Smooth muscle cell (in vitro differentiated cells): ENCODE results near the gene DPYSL5. TPM values are rescaled to one million over a fixed set of nuclear protein-coding genes. Genes with fewer than 3 reads are reported as not detected.

ENCODE experiments used
- DNase-seq: peaks from one replicate; lab custom pipeline; 2025; ENCODE audit not compliant: unreplicated experiment; lab: John Stamatoyannopoulos, UW
- H2AFZ ChIP-seq: fragments of 200-600 bp; sonication (generic); 2 replicates; pipeline ENCODE4 v1.6.0; 2016; ENCODE audit warnings: antibody characterized with exemption, low read depth, mild to moderate bottlenecking
- H3F3A ChIP-seq: fragments of 200-600 bp; sonication (generic); 2 replicates; pipeline ENCODE4 v1.6.0; 2017; ENCODE audit warnings: antibody characterized with exemption, low read depth
- H3K27ac ChIP-seq: fragments of 200-600 bp; sonication (generic); 2 replicates; pipeline ENCODE4 v1.5.1; 2016; ENCODE audit warnings: low read depth, mild to moderate bottlenecking
- H3K27me3 ChIP-seq: fragments of 200-600 bp; sonication (generic); 2 replicates; pipeline ENCODE4 v1.6.1; 2016; ENCODE audit warnings: low read depth, mild to moderate bottlenecking
- H3K36me3 ChIP-seq: fragments of 200-600 bp; sonication (generic); 2 replicates; pipeline ENCODE4 v1.5.1; 2016; ENCODE audit warnings: low read depth
- H3K4me1 ChIP-seq: fragments of 200-600 bp; sonication (generic); 2 replicates; pipeline ENCODE4 v1.5.1; 2016; ENCODE audit warnings: low read depth
- H3K4me2 ChIP-seq: fragments of 200-600 bp; sonication (generic); 2 replicates; pipeline ENCODE4 v1.6.0; 2016; ENCODE audit warnings: mild to moderate bottlenecking
- H3K4me3 ChIP-seq: fragments of 200-600 bp; sonication (generic); 2 replicates; pipeline ENCODE4 v1.5.1; 2016; ENCODE audit warnings: mild to moderate bottlenecking
- H3K79me2 ChIP-seq: fragments of 200-600 bp; sonication (generic); 2 replicates; pipeline ENCODE4 v1.6.0; 2016; ENCODE audit warnings: low read depth, mild to moderate bottlenecking
- H3K9ac ChIP-seq: fragments of 200-600 bp; sonication (generic); 2 replicates; pipeline ENCODE4 v1.6.0; 2016; ENCODE audit warnings: low read depth
- H3K9me3 ChIP-seq: fragments of 200-600 bp; sonication (generic); replicated peaks from 2 replicates; pipeline ENCODE4 v1.5.1; 2016; ENCODE audit warnings: low read depth
- H4K20me1 ChIP-seq: fragments of 200-600 bp; sonication (generic); 2 replicates; pipeline ENCODE4 v1.6.0; 2016; ENCODE audit warnings: low read depth
- CTCF ChIP-seq: fragments of 200-600 bp; sonication (generic); IDR thresholded peaks from 2 replicates; pipeline ENCODE4 v1.5.1; 2017; ENCODE audit warnings: borderline replicate concordance, mild to moderate bottlenecking, antibody characterized with exemption; ENCODE audit not compliant: insufficient read depth, poor library complexity, severe bottlenecking
- WGBS: methylation state at CpG from one replicate; pipeline ENCODE4 v1.1.7; 2016; ENCODE audit warnings: low lambda C conversion rate; 5-methylcytosine and 5-hydroxymethylcytosine counted together
- polyA plus RNA-seq: library from polyadenylated mRNA; unstranded; fragments of >200 nt; fragmentation: Nextera tagmentation; extraction: Ambion mirVana; gene quantifications from 2 replicates; pipeline ENCODE4 v1.2.1, GENCODE V29; 2016
- total RNA-seq: library from RNA; depleted of rRNA; stranded (reverse); fragments of >200 nt; gene quantifications from 2 replicates; pipeline ENCODE4 v1.2.3, GENCODE V29; 2014

DPYSL5 gene
- total and polyA plus RNA-seq, 2 experiments from 2014 or later: 0.40 TPM; not detected in 1

GRCh38 chr2:26886736-26887135 is 38.8 kb downstream of the DPYSL5 start:
- Histone ChIP-seq H3K27me3 (peaks cover 10% of the 10 kb centered on the region), H3F3A (no peaks in the 10 kb centered on the region), H3K27ac (no peak overlapping the region), H3K79me2 (no peaks in the 10 kb centered on the region), H3K9ac (no peak overlapping the region), H3K4me2 (no peak overlapping the region), H4K20me1 (no peaks in the 10 kb centered on the region), H2AFZ (no peak overlapping the region), H3K4me1 (no peaks in the 10 kb centered on the region), H3K36me3 (no peaks in the 10 kb centered on the region), H3K9me3 (no peaks in the 10 kb centered on the region), H3K4me3 (no peak overlapping the region)
- DNase-seq: no peak
- WGBS: 94% methylated on average over 2 of the region's 2 CpGs
- TF ChIP-seq CTCF: no peak

DNA sequence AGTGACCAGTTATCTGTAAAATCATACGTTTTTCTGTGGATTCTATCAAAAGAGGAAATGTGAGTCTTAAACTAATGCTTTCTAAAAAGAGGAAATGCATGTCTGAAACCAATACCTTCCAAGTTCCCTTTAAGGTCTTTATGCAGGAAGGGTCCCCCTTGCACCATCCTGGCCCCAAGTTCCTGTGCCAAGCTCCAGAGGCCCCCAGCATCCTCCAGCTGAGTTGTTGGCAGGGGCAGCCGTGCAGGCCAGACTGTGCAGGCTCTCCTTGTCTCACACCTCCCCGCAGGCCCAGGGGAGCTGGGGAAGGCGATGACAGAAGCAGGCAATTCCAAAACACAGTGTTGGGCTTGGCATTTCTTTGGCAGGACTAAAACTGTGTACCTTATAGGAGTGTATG is 39.2 kb downstream of the DPYSL5 start:
- DNase-seq: no peak
- no peaks in the 10 kb centered on the region for H3K36me3 ChIP-seq
- no peaks in the 10 kb centered on the region for H3K9me3 ChIP-seq
- H4K20me1 ChIP-seq: no peaks in the 10 kb centered on the region
- H3F3A ChIP-seq: no peaks in the 10 kb centered on the region
- H3K4me1 ChIP-seq: no peaks in the 10 kb centered on the region
- H3K79me2 ChIP-seq: no peaks in the 10 kb centered on the region
- no peak for TF ChIP-seq CTCF
- H3K27ac ChIP-seq: no peak overlapping the region
- H3K27me3 ChIP-seq: peaks cover 10% of the 10 kb centered on the region
- no peak overlapping the region for H2AFZ ChIP-seq
- H3K4me2 ChIP-seq: no peak overlapping the region
- H3K9ac ChIP-seq: no peak overlapping the region
- WGBS: 90% methylated on average over 4 of the region's 4 CpGs
- no peak overlapping the region for H3K4me3 ChIP-seq

GRCh38 chr2:26889796-26890195 is 41.9 kb downstream of the DPYSL5 start:
- Histone ChIP-seq H3K27ac (no peak overlapping the region), H3K4me3 (no peak overlapping the region), H4K20me1 (no peaks in the 10 kb centered on the region), H3K9me3 (no peaks in the 10 kb centered on the region), H3F3A (no peaks in the 10 kb centered on the region), H3K4me1 (no peaks in the 10 kb centered on the region), H3K9ac (no peak overlapping the region), H3K36me3 (no peaks in the 10 kb centered on the region), H3K4me2 (no peak overlapping the region), H3K79me2 (no peaks in the 10 kb centered on the region), H2AFZ (no peak overlapping the region), H3K27me3 (peaks cover 10% of the 10 kb centered on the region)
- WGBS: 93% methylated on average over 4 of the region's 4 CpGs
- no peak for DNase-seq
- no peak for TF ChIP-seq CTCF

GRCh38 chr2:26890341-26891000 is 42.5 kb downstream of the DPYSL5 start:
- DNase-seq: no peak
- no peaks in the 10 kb centered on the region for H3K4me1 ChIP-seq
- no peaks in the 10 kb centered on the region for H3F3A ChIP-seq
- H3K9ac ChIP-seq: no peak overlapping the region
- H3K4me3 ChIP-seq: no peak overlapping the region
- no peak overlapping the region for H2AFZ ChIP-seq
- no peaks in the 10 kb centered on the region for H3K36me3 ChIP-seq
- no peaks in the 10 kb centered on the region for H3K9me3 ChIP-seq
- no peak overlapping the region for H3K27ac ChIP-seq
- TF ChIP-seq CTCF: no peak
- H3K4me2 ChIP-seq: no peak overlapping the region
- H3K79me2 ChIP-seq: no peaks in the 10 kb centered on the region
- peaks cover 8% of the 10 kb centered on the region for H3K27me3 ChIP-seq
- 78% methylated on average over 11 of the region's 11 CpGs for WGBS
- no peaks in the 10 kb centered on the region for H4K20me1 ChIP-seq
